Germinal center (tissue), 1 donor: Measurements from ENCODE around the gene CCDC136.

Experiments
- DNase-seq: peaks from one replicate; pipeline ENCODE4 v3.0.0; 2012; ENCODE audit warnings: mixed read lengths, low spot score

The CCDC136 gene

GRCh38 chr7:128844777-128845311, 53.1 kb downstream of the CCDC136 start:
- no peak for DNase-seq

GRCh38 chr7:128845475-128845874, 53.7 kb downstream of the CCDC136 start:
- no peak for DNase-seq

- no peak for DNase-seq
Measured at GRCh38 chr7:128845987-128846386, 54.2 kb downstream of the CCDC136 start.

DNA sequence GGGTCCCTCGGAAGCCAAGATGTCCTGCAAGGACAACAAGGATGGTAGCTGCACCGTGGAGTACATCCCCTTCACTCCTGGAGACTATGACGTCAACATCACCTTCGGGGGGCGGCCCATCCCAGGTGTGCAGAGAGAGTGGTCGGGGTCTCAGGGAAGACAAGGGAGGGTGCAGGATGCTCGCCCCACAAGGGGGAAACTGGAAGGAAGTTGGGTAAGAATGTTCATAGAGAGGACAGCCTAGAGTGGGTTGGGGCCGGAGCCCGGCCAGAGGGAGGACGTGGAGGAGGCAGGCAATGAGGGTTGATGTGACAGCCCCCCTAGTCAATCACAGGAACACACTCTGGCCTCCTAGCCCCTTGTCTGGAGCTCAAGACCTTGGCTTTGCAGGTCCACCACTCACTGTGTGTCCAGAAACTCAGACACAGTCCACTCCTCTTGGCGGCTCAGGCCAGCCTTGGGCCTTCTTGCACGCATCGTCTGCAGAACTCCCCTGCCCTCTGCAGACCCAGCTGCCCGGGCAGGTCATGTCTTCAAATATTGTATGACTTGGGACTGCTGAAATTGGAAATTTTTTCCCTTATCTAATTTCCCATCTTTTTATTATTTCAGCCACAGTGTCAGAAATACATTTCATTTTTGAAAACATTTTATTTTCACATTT, 55.1 kb downstream of the CCDC136 start:
- no peak for DNase-seq

DNA sequence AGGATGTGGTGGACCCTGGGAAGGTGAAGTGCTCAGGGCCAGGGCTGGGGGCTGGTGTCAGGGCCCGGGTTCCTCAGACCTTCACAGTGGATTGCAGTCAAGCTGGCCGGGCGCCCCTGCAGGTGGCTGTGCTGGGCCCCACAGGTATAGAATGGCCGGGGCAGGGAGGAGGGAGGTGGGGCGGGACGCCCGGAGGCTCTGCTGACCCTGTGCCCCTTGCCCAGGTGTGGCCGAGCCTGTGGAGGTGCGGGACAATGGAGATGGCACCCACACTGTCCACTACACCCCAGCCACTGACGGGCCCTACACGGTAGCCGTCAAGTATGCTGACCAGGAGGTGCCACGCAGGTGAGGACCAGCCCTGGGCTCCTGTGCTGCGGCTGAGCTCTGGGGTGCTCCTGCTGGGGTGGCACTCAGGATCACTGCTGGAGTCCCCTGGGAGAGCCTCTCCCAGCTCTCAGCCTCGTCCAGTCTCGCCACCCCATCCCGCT, 56.0 kb downstream of the CCDC136 start:
- DNase-seq: no peak

- DNase-seq: no peak
Measured at GRCh38 chr7:128848289-128849155, 56.8 kb downstream of the CCDC136 start.

DNA sequence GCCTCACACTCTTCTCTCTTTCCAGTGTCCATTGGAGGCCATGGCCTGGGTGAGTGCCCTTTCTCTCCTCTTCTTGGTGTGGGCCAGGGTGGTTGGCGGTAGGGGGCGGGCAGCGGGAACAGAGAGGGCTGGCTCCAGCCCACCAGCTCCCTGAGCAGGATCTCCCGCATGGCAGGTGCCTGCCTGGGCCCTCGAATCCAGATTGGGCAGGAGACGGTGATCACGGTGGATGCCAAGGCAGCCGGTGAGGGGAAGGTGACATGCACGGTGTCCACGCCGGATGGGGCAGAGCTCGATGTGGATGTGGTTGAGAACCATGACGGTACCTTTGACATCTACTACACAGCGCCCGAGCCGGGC, 57.4 kb downstream of the CCDC136 start:
- no peak for DNase-seq

DNA sequence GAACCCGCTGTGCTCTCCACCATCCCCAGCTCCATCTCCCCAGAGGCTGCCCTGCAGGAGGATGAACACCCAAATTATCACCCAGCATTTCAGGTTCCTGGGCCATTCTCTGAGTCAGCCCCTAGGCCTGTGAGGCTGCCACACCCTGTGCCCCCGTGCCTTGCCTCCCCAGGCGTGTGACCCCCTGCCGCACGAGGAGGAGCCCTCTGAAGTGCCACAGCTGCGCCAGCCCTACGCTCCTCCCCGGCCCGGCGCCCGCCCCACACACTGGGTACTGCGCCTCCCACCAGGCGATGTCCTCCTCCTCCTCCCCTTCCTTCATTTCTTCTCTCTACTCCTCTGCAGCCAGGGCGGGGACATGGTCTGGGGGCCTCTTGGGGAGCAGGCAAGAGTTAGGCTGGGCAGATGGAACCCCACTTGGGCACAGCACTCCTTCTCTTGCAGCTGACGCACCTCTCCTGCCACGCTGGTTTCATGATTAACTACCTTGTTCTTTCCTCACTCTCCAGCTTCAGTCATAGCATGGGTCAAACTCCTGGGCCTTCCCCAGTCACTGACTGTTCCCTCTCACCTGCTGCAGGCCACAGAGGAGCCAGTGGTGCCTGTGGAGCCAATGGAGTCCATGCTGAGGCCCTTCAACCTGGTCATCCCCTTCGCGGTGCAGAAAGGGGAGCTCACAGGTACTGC, 58.2 kb downstream of the CCDC136 start:
- no peak for DNase-seq

DNA sequence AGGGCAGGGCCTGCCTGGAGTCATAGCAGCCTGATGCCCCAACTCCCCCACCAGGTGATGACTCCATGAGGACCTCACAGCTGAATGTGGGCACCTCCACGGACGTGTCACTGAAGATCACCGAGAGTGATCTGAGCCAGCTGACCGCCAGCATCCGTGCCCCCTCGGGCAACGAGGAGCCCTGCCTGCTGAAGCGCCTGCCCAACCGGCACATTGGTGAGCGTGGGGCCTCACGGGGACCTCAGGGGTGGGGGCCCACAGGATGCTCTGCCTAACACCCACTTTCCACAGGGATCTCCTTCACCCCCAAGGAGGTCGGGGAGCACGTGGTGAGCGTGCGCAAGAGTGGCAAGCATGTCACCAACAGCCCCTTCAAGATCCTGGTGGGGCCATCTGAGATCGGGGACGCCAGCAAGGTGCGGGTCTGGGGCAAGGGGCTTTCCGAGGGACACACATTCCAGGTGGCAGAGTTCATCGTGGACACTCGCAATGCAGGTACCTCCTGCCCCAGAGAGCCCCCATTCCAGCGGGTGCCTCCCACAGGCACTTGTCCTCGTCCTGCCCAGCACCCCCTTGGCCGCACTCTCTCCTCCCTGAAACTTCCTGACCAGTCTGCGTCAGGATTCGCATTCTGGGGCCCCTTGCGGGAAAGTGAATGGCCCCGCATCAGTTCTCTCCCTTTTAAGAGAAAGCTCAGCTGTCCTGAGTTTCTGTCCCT, 60.9 kb downstream of the CCDC136 start:
- DNase-seq: no peak

DNA sequence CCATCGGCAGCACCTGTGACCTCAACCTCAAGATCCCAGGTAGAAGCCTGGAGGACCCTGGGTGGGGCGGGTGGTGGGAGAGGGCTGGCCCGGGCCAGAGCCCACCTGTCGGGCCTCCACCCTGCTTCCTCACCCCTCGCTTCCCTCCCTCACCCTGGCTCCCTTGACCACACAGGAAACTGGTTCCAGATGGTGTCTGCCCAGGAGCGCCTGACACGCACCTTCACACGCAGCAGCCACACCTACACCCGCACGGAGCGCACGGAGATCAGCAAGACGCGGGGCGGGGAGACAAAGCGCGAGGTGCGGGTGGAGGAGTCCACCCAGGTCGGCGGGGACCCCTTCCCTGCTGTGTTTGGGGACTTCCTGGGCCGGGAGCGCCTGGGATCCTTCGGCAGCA, 62.0 kb downstream of the CCDC136 start:
- DNase-seq: no peak

DNA sequence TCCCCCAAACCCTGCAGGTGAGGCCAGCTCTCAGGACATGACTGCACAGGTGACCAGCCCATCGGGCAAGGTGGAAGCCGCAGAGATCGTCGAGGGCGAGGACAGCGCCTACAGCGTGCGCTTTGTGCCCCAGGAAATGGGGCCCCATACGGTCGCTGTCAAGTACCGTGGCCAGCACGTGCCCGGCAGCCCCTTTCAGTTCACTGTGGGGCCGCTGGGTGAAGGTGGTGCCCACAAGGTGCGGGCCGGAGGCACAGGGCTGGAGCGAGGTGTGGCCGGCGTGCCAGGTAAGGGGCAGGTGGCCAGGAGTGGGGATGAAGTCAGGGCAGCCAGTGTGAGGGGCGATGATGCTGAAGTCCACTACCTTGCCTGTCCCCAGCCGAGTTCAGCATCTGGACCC, 62.6 kb downstream of the CCDC136 start:
- DNase-seq: no peak

- DNase-seq: no peak
Measured at GRCh38 chr7:128855559-128855958, 63.8 kb downstream of the CCDC136 start.

DNA sequence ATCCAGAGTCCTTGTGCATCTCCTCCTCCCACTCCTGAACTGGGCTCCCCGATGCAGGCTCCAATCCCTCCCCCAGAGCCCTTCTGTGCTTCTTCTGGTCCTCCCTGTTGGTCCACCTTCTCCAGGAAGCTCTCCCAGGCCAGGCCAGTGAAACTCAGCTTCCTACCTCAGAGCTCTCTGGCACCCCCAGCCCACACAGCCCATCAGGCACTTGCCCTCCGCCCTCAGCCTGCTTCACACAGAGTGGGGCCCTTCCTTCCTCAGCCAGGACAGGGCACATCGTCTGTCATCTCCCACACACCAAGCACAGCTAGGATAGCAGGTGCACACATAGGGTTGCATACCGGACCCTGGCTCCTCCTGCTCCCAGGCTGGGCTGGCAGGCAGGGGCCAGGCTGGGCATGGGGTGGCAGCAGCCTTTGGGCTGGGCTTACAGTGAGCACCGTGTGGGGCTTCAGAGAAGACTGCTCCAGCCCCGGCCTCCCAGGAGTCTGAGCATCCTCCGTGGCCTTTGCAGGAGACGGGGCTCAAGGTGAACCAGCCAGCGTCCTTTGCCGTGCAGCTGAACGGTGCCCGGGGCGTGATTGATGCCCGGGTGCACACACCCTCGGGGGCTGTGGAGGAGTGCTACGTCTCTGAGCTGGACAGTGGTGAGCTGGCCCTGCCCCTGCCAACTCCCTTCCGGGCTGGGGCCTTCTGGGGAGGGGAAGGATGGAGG, 64.4 kb downstream of the CCDC136 start:
- DNase-seq: no peak

DNA sequence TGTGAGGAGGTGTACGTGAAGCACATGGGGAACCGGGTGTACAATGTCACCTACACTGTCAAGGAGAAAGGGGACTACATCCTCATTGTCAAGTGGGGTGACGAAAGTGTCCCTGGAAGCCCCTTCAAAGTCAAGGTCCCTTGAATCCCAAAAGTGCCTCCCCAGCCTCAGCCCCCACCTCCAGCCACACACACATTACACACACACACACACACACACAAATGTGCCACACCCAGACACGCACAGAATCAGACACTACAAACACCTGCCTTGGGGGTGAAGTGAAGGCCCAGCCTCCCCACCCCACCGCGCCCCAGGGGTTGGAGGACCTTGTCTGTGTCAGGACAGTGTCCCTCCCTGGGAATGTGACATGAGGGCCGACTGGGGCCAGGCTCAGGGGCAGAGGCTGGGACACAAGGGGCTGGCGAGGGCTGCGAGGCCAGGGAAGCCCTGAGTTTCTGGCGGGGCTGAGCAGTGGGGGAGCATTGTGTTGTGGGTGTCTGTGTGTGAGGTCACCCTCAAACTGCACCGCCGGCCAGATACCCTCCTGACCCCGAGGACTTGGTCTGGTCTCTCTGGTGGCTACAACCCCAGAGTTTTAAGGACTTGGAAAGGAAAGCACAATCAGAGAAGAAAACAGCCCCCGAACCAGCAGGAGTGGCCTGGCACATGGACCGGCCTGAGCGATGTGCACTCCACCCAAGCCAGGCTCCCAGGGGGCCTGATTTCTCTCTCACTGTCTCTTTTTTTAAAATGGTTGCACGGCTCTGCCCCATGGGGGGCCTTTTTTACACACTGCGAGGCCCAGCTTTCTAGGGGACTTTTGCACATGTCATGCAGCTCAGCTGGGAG, 66.8 kb downstream of the CCDC136 start:
- DNase-seq: no peak

DNA sequence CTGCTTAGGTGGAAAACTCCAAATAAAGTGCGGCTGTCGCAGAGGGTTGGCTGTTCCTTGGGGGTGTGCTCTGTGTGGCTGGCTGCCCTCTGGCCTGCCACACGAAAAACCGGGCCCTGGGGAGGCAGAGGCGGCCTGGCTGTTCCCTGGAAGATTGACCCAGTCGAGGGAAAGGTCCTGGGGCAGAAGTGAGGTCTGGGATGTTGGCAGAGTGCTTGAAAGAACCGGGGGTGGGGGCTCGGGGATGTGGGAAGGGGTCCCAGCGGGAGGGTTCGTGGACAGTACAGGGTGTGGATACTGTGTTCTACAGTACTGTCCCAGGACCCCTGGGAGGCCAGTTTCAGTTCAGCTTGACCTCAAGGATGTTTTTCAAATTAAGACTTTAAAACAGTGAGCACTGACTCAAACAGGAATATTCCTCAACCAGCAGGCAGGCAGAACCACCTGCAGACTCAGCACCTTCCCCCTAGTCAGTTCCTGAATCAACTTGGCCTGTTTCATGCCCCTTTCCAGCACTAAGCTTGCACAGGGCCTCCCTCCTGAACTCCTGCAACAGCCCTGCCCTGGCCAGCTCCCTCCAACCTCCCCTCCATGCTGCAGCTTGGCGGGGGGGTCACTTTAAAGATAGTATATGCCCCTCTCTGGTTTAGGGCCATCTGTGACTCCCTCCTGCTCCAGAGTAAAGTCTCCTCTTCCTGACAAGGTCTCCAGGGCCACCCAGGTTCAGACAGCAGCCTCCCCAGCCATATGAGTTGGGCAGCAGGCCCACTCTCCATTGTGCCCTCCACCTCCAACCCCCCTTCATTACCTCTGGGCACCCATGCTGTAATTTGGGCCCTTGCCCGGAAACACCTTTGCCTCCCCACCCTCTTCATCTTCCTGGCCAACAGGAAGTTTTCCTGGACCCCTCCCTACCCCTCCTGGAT, 67.7 kb downstream of the CCDC136 start:
- no peak for DNase-seq

DNA sequence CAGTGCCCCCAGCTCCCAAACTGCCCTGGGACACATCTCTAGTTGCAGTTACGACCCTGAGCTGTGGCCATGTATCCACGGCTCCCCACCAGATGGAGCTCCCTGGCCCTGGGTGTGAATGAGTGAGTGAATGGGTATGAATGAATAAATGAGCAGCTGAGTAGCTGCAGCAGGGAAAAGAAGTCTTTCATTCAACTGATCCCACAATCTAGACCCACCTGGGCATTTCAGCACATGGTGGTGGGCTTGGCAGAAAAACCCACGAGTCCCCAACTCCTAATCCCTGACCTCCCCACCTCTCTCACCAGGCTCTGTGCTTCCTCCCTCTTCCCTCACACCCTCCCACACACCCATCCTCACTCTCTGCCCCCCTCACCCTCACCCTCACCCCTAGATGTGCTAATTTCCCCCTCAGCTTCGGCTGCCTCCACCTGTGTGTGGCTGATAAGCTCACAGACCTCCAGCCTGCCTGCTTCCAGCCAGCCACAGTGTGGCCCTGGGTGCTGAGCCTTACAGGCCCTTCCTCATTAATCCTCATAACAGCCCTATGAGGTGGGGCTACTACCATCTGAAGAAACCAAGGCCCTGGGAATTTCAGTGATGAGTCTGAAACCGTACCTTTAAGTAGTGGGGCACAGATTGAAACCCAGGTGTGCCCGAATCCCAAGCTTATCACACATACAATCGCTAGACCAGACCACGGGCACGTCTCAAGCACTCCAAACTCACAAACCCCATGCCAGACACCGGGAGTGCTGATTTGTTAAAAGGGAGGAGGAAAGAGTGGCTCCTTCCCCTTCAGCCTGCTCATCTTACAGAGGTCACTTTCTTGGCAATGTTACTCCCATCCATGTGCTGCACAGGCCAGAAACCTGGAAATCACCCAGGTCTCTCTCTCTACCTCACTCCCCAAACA, 68.6 kb downstream of the CCDC136 start:
- DNase-seq: no peak

DNA sequence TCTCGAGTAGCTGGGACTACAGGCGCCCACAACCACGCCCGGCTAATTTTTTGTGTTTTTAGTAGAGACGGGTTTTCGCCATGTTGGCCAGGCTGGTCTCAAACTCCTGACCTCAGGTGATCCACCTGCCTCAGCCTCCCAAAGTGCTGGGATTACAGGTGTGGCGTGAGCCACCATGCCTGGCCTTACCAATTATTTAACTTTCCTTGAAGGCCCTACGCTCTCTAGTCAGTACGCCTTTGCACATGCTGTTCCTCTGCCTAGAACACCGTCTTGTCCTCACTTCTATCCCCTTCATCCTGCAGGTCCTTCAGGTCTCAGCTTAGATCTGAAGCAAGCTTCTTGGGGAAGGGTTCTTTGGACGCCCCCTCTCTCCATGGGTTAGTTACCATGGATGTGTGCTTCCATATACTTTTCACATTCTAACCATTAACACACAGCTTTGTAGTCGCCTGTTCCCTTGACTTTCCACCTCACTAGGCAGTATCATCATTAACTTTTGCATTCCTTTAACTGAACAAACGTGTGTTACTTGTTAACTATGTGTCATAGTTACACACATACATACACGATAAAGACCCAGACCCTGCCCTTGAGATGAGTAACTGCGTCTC, 70.3 kb downstream of the CCDC136 start:
- DNase-seq: no peak
